Right ventricle myocardium inferior (tissue), 1 donor: Measurements from ENCODE around the gene CARD8. TPM values are rescaled to one million over a fixed set of nuclear protein-coding genes. Genes with fewer than 3 reads are reported as not detected.
"Not testable (repeated sequence)": the region's sequence is repeated elsewhere in the genome, so short reads cannot be mapped to it uniquely, and the experiment has no call there.

ENCODE experiments used
- ATAC-seq: fragments of 200-7000 bp; cut with Tn5 transposase; one replicate; pipeline ENCODE4 v1.9.1; 2020; ENCODE audit warnings: mild to moderate bottlenecking, moderate library complexity
- DNase-seq: peaks from one replicate; pipeline ENCODE4 v3.0.0; 2021; ENCODE audit errors: missing footprints
- intact Hi-C: fragments of 100-400 bp; cut with DNase I; formaldehyde crosslinking; loops from one replicate; pipeline ENCODE4 v1.11.0; 2022
- long read RNA-seq: library from polyadenylated mRNA; unstranded; transcript quantifications from one replicate; pipeline ENCODE4 v2.0.0, GENCODE V29; 2021
- total RNA-seq: library from RNA; stranded (reverse); fragmentation: NEBNext Ultra II Directional; extraction: Animal tissue kit (Norgen Biotek cat#: 25700); gene quantifications from one replicate; pipeline ENCODE4 v1.2.1, GENCODE V29; 2021
- donor health status: DM: no; HTN: yes; CAD: no; lungs with severe emphysema.

CARD8 gene, protein sequence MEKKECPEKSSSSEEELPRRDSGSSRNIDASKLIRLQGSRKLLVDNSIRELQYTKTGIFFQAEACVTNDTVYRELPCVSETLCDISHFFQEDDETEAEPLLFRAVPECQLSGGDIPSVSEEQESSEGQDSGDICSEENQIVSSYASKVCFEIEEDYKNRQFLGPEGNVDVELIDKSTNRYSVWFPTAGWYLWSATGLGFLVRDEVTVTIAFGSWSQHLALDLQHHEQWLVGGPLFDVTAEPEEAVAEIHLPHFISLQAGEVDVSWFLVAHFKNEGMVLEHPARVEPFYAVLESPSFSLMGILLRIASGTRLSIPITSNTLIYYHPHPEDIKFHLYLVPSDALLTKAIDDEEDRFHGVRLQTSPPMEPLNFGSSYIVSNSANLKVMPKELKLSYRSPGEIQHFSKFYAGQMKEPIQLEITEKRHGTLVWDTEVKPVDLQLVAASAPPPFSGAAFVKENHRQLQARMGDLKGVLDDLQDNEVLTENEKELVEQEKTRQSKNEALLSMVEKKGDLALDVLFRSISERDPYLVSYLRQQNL
- 34.5 TPM for total RNA-seq
- long read RNA-seq, partial matches to known transcripts = 2 of 6 reads
- long read RNA-seq, other reads (novel, unspliced or antisense) = 4 of 6 reads

- ATAC-seq (peak; percentile 97), DNase-seq (peak; percentile 89)
- intact Hi-C loops = loop anchor here (5.0 to 10.0 kb wide), 2 partner anchors 51 to 148 kb away; no protein-coding TSS in a partner anchor
These were observed at the start of gene CARD8 for GRCh38 chr19:48255376-48256303. Gene CARD8, minus strand, starts transcription at chr19:48255912. Its CDS starts 14,892 bp downstream, at chr19:48241020.

- intact Hi-C loops = no loop called here
- ATAC-seq (no peak), DNase-seq (no peak)
These were observed 48.2 kb upstream of the CARD8 start for GRCh38 chr19:48303866-48304265.

DNA sequence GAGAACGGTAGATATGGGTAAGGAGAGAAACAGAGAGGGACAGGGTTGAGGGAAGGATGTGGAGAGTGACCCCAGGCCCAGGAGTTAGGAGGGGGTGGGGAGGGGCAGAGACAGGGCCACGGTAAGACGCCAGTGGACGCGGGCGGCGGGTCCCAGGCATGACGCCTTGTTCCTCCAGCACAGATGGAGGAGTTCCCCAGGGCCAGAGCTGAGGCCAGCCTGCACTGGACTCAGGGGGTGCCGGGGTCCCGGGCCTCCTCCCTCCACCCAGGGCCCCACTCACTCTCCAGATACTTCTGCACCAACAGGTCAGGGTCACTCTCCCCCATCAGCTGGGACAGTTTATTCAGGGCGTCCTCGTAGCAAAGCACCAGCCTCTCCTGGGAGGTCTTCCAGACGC lies 47.7 kb upstream of the CARD8 start:
- no peak for DNase-seq
- intact Hi-C loops = no loop called here
- ATAC-seq = no peak

GRCh38 chr19:48302600-48302959 lies 46.9 kb upstream of the CARD8 start:
- ATAC-seq (no peak), DNase-seq (no peak)
- intact Hi-C loops = no loop called here

DNA sequence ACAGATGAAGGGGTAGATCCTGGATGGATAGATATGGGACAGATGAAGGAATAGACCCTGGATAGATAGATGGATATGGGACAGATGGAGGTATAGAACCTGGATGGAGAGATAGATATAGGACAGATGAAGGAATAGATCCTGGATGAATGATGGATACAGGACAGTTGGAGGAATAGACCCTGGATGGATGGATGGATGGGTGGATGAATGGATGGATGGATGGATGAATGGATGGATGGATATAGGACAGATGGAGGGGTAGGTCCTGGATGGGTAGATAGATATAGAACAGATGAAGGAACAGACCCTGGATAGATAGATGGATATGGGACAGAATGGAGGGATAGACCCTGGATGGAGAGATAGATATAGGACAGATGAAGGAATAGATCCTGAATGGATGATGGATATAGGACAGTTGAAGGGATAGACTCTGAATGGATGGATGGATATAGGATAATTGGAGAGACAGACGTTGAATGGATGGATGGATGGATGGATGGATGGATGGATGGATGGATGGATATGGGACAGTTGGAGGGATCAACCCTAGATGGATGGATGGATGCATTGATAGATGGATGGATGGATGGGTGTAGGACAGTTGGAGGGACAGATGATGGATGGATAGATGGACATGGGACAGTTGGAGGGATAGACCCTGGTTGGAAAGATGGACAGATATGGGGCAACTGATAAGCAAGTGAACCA lies 46.3 kb upstream of the CARD8 start:
- intact Hi-C loops = no loop called here
- DNase-seq (no peak), ATAC-seq (no peak)

DNA sequence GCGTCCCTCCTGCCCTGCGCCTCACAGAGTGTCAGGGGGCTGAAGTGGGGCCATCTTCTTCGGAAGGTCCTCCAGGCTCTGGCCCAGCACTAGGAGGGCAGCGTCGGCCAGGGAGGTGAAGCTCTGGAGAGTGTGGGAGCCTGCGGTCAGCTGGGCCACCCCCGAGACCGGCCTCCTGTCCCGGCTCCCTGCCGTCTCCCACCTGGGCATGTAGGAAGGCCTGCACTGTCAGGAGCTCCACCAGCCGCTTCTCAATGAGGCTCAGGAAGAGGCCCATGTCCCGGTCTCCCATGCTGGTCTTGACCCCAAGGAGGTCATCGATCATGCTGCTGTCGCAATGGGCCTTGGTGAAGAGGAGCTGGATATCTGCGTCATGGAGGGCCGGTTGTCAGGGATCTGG lies 42.3 kb upstream of the CARD8 start:
- intact Hi-C loops = no loop called here
- no peak for ATAC-seq
- DNase-seq = no peak

GRCh38 chr19:48296963-48297734 lies 41.4 kb upstream of the CARD8 start:
- ATAC-seq (no peak), DNase-seq (no peak)
- intact Hi-C loops = no loop called here

DNA sequence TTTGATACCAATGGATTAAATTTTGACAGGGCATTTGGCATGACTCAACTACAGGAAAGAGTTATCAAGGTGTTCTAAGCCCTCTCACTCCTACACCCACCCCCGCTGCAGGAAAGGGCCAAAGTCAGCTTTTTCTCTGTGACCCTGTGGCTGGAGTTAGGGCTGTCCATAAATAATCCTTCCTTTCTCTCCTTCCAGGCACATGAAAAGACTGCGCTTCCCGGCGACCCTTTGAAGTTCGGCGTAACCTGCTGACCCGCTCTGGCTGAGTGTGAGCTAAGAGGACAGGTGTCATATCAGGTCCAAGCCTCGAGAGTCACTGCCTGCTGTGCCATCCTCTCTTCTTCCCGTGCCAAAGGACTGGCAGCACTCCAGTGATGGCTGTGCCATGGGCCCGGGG lies 39.7 kb upstream of the CARD8 start:
- ATAC-seq (no peak), DNase-seq (no peak)
- intact Hi-C loops = no loop called here

DNA sequence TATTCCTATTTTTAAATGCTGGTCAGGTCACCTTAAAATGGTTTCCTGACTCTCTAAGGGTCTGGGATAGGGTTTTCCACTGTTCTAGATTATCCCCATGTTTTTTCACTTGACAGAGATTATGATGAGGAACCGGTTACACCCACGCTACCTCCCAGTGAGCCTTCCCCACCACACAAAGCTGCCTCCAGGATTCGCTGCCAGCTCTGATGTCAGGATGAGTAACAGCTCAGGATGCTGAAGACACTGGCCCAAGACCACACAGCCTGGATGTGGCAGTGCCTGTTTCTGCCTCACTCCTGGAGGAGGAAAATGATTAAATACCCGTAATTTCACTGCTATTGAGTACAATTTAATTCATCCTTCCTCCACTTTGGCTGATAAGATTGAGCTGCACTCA lies 37.1 kb upstream of the CARD8 start:
- ATAC-seq (no peak), DNase-seq (no peak)
- intact Hi-C loops = no loop called here

GRCh38 chr19:48291489-48291815 lies 35.7 kb upstream of the CARD8 start:
- intact Hi-C loops = loop anchor here (1.0 kb wide), 2 partner anchors 20 to 24 kb away; no protein-coding TSS in a partner anchor
- not testable (repeated sequence) for ATAC-seq, DNase-seq

DNA sequence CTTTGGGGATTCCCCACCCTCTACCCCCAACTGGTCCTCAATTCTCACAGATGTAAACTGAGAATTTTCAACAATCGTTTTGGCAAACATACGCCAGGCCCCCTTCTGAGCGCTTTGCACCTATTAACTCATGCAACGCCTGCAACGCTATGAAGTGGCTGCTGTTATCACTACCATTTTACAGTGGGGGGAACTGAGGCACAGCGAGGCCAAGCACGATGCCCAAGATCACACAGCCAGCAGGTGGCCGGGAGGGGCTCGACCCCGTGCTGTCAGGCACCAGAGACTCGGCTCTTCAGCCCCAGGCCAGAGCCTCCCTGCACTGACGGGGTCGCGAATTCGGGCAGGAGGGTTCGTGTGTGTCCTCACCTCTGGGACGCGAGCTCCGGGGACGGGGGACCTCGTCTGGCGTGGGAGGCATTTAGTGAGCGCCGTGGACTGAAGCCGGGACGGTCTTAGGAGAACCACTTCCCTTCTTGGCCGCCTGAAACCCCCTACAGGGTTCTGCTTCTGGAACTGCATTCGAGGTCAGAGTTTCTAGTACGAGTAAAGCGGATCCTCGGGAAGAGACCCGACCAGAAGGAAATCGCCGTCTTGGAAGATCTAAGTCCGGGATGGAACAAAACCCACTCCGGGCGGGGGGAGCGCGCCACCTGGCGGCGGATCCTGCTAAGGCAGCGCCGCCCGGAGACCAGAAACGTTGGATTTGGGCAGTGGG lies 35.2 kb upstream of the CARD8 start:
- DNase-seq (peak; percentile 93), ATAC-seq (peak; percentile 80)
- intact Hi-C loops = loop anchor here (1.0 kb wide), 2 partner anchors 20 to 24 kb away; no protein-coding TSS in a partner anchor

GRCh38 chr19:48290401-48290770 lies 34.7 kb upstream of the CARD8 start:
- ATAC-seq (no peak), DNase-seq (no peak)
- intact Hi-C loops = no loop called here

- intact Hi-C loops = no loop called here
These were observed 32.0 kb upstream of the CARD8 start for GRCh38 chr19:48287748-48288147.

DNA sequence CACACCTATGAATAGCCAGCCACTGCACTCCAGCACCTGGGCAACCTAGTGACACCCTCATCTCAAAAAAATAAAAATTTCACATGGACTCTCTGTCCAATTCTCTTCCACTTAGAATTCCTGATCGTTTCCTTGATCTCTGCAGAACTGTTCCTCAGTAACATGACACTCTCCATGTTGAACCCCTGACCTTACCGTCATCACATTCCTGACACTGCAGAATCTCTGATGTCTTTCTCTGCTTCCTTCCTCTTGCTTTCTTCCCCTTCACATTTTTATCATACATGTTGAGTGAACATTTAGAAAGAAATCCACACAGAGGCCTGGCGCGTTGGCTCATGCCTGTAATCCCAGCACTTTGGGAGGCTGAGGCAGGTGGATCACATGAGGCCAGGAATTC lies 29.2 kb upstream of the CARD8 start:
- intact Hi-C loops = no loop called here
- ATAC-seq = no peak
- DNase-seq = no peak

More at GRCh38 chr19:48287748-48288147, 32.0 kb upstream of the CARD8 start:
- DNase-seq (no peak), ATAC-seq (no peak)

- intact Hi-C loops = no loop called here
- DNase-seq = no peak
- no peak for ATAC-seq
These were observed 28.2 kb upstream of the CARD8 start for GRCh38 chr19:48283908-48284307.

DNA sequence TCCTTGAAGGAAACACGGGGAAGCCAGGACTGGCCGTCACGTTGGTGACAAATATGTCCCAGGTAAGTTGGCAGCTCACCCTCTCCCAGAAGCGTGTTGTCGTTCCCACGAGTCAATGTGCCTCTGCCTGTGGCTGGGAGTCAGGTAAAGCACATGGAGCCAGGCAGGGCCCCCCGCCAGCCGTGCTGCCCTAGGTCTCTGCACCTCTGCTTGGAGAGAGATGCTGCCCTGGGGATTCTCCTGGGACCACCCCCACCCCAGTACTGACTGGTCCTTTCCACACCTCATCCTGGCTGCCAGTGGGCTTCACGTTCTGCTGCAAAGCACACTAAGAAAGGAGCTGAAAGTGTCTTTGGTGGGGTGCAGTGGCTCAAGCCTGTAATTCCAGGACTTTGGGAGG lies 24.0 kb upstream of the CARD8 start:
- ATAC-seq = no peak
- intact Hi-C loops = no loop called here
- no peak for DNase-seq

GRCh38 chr19:48274938-48275337 lies 19.2 kb upstream of the CARD8 start:
- intact Hi-C loops = loop anchor here (5.0 kb wide), 1 partner anchor 57 kb away; no protein-coding TSS in a partner anchor
- DNase-seq = no peak
- ATAC-seq = no peak
